Right renal cortex interstitium (tissue), 3 donors: ENCODE results near the gene CEP162. TPM values are rescaled to one million over a fixed set of nuclear protein-coding genes. Genes with fewer than 3 reads are reported as not detected.
"Not testable (repeated sequence)": the region's sequence is repeated elsewhere in the genome, so short reads cannot be mapped to it uniquely, and the experiment has no call there.

ENCODE experiments used
- DNase-seq, 3 donors: peaks; one replicate each; pipeline ENCODE4 v3.0.0-alpha.2; 2013; ENCODE audit warnings: low read depth in 3 of 3, low spot score in 2 of 3
- polyA plus RNA-seq, 3 donors: library from polyadenylated mRNA; unstranded; fragments of 120-200 nt; gene quantifications; one replicate each; pipeline ENCODE4 v1.2.1, GENCODE V29; 2013; ENCODE audit not compliant: insufficient read length in 3 of 3

Gene CEP162
- polyA plus RNA-seq, 3 donors: 19.2 to 21.6 (median 20.6) TPM

- DNase-seq: peak; percentile 0 to 10 (median 3)
Measured at GRCh38 chr6:84227044-84227433, 404 bp downstream of the CEP162 start.

- no peak for DNase-seq
Measured at GRCh38 chr6:84224251-84224650, 3.2 kb downstream of the CEP162 start.

- not testable (repeated sequence) for DNase-seq
Measured at GRCh38 chr6:84223608-84224007, 3.8 kb downstream of the CEP162 start.

GRCh38 chr6:84222426-84222825 lies 5.0 kb downstream of the CEP162 start:
- no peak for DNase-seq

- peak in 1 of 3 donors; percentile 8 for DNase-seq
Measured at GRCh38 chr6:84220809-84221409, 6.5 kb downstream of the CEP162 start.

GRCh38 chr6:84218091-84218490 lies 9.4 kb downstream of the CEP162 start:
- DNase-seq: no peak

GRCh38 chr6:84213217-84213616 lies 14.2 kb downstream of the CEP162 start:
- DNase-seq: no peak

- no peak for DNase-seq
Measured at GRCh38 chr6:84204011-84204410, 23.4 kb downstream of the CEP162 start.

GRCh38 chr6:84199987-84200386 lies 27.5 kb downstream of the CEP162 start:
- not testable (repeated sequence) for DNase-seq

GRCh38 chr6:84197708-84198107 lies 29.7 kb downstream of the CEP162 start:
- DNase-seq: peak in 1 of 3 donors; percentile 1

- DNase-seq: no peak
Measured at GRCh38 chr6:84193114-84193708, 34.2 kb downstream of the CEP162 start.

GRCh38 chr6:84191802-84192201 lies 35.6 kb downstream of the CEP162 start:
- no peak for DNase-seq

GRCh38 chr6:84189356-84189755 lies 38.1 kb downstream of the CEP162 start:
- not testable (repeated sequence) for DNase-seq

GRCh38 chr6:84183430-84183829 lies 44.0 kb downstream of the CEP162 start:
- no peak for DNase-seq

GRCh38 chr6:84182001-84182400 lies 45.4 kb downstream of the CEP162 start:
- DNase-seq: no peak

- DNase-seq: no peak
Measured at GRCh38 chr6:84177241-84177640, 50.2 kb downstream of the CEP162 start.

GRCh38 chr6:84172574-84172973 lies 54.9 kb downstream of the CEP162 start:
- no peak for DNase-seq

GRCh38 chr6:84172080-84172479 lies 55.4 kb downstream of the CEP162 start:
- DNase-seq: no peak

- DNase-seq: no peak
Measured at GRCh38 chr6:84167457-84167856, 60.0 kb downstream of the CEP162 start.

- DNase-seq: no peak
Measured at GRCh38 chr6:84166395-84166794, 61.0 kb downstream of the CEP162 start.

GRCh38 chr6:84164328-84164727 lies 63.1 kb downstream of the CEP162 start:
- not testable (repeated sequence) for DNase-seq

GRCh38 chr6:84161190-84161589 lies 66.3 kb downstream of the CEP162 start:
- DNase-seq: no peak

GRCh38 chr6:84156306-84156705 lies 71.1 kb downstream of the CEP162 start:
- DNase-seq: no peak
